HepG2 (cell line): ENCODE data around the gene AGPAT2. TPM values are rescaled to one million over a fixed set of nuclear protein-coding genes. Genes with fewer than 3 reads are reported as not detected.

Experiments
- AKAP8 ChIP-seq: sonication (generic); formaldehyde crosslinking; IDR thresholded peaks from 2 replicates; pipeline ENCODE4 v1.5.1; 2020; ENCODE audit warnings: mild to moderate bottlenecking, missing genetic modification reagents
- EEA1 ChIP-seq: sonication (generic); formaldehyde crosslinking; IDR thresholded peaks from 2 replicates; pipeline ENCODE4 v1.5.1; 2020; ENCODE audit warnings: mild to moderate bottlenecking, missing genetic modification reagents, borderline replicate concordance
- GLI4 ChIP-seq: sonication (generic); formaldehyde crosslinking; IDR thresholded peaks from 2 replicates; pipeline ENCODE4 v1.5.1; 2020; ENCODE audit warnings: missing genetic modification reagents, mild to moderate bottlenecking, moderate library complexity, borderline replicate concordance
- HNRNPL ChIP-seq: fragments of 200-400 bp; formaldehyde crosslinking; IDR thresholded peaks from 2 replicates; pipeline ENCODE4 v1.6.1; 2017; ENCODE audit warnings: mild to moderate bottlenecking, low read depth, low read length
- HOXA5 ChIP-seq: sonication (generic); formaldehyde crosslinking; IDR thresholded peaks from 2 replicates; pipeline ENCODE4 v1.4.0; 2020; ENCODE audit warnings: missing genetic modification reagents
- MED8 ChIP-seq: sonication (generic); formaldehyde crosslinking; IDR thresholded peaks from 2 replicates; pipeline ENCODE4 v1.8.1; 2023; ENCODE audit warnings: mild to moderate bottlenecking, missing genetic modification reagents; ENCODE audit not compliant: insufficient replicate concordance
- MLLT10 ChIP-seq: sonication (generic); formaldehyde crosslinking; IDR thresholded peaks from 2 replicates; pipeline ENCODE4 v1.4.0; 2020; ENCODE audit warnings: missing genetic modification reagents
- SMAD3 ChIP-seq: sonication (generic); formaldehyde crosslinking; IDR thresholded peaks from 2 replicates; pipeline ENCODE4 v1.4.0; 2020; ENCODE audit warnings: missing genetic modification reagents
- SMAD9 ChIP-seq: sonication (generic); formaldehyde crosslinking; IDR thresholded peaks from 2 replicates; pipeline ENCODE4 v1.5.1; 2020; ENCODE audit warnings: mild to moderate bottlenecking, missing genetic modification reagents
- SP5 ChIP-seq: IDR thresholded peaks from 2 replicates; pipeline ENCODE4 v1.6.1; 2016; ENCODE audit warnings: low read depth, borderline replicate concordance
- TCF7L2 ChIP-seq: IDR thresholded peaks from 2 replicates; pipeline ENCODE4 v1.6.1; 2011; ENCODE audit warnings: mild to moderate bottlenecking, low read depth, low read length, moderate library complexity
- TEAD3 ChIP-seq: optimal IDR thresholded peaks from 2 replicates; pipeline ENCODE3; 2016; ENCODE audit warnings: borderline replicate concordance
- ZFP36L1 ChIP-seq: sonication (generic); formaldehyde crosslinking; IDR thresholded peaks from 2 replicates; pipeline ENCODE4 v1.8.0; 2022; ENCODE audit warnings: mild to moderate bottlenecking, missing genetic modification reagents, moderate library complexity
- ZNF264 ChIP-seq: sonication (generic); formaldehyde crosslinking; IDR thresholded peaks from 2 replicates; pipeline ENCODE4 v1.4.0; 2020; ENCODE audit warnings: missing genetic modification reagents
- ZNF44 ChIP-seq: sonication (generic); formaldehyde crosslinking; IDR thresholded peaks from 2 replicates; pipeline ENCODE4 v1.5.1; 2020; ENCODE audit warnings: mild to moderate bottlenecking, missing genetic modification reagents
- ZNF713 ChIP-seq: sonication (generic); formaldehyde crosslinking; IDR thresholded peaks from 2 replicates; pipeline ENCODE4 v1.4.0; 2020; ENCODE audit warnings: mild to moderate bottlenecking, missing genetic modification reagents
- ZNF747 ChIP-seq: sonication (generic); formaldehyde crosslinking; IDR thresholded peaks from 2 replicates; pipeline ENCODE4 v1.8.1; 2023; ENCODE audit warnings: missing genetic modification reagents, mild to moderate bottlenecking, borderline replicate concordance
- ZNF790 ChIP-seq: sonication (generic); formaldehyde crosslinking; IDR thresholded peaks from 2 replicates; pipeline ENCODE4 v1.8.0; 2022; ENCODE audit warnings: missing genetic modification reagents, mild to moderate bottlenecking, borderline replicate concordance
- ZNF879 ChIP-seq: sonication (generic); formaldehyde crosslinking; IDR thresholded peaks from 2 replicates; pipeline ENCODE4 v1.8.1; 2023; ENCODE audit warnings: missing genetic modification reagents
- ZSCAN20 ChIP-seq: sonication (generic); formaldehyde crosslinking; IDR thresholded peaks from 2 replicates; pipeline ENCODE4 v1.4.0; 2020; ENCODE audit warnings: missing genetic modification reagents, mild to moderate bottlenecking, borderline replicate concordance
- polyA plus RNA-seq, 8 experiments: library from polyadenylated mRNA; depleted of rRNA in 3 of 8; stranded (reverse) in 7 of 8; unstranded in 1 of 8; fragments of >200 nt; fragmentation: Illumina TruSeq in 4 of 8; extraction: Trizol in 4 of 8; gene quantifications; 2 replicates each; pipeline versions ENCODE4 v1.2.1 to v1.2.3, GENCODE V29; 2011 to 2016; ENCODE audit warnings: low read depth in 4 of 8, missing spikeins in 1 of 8, mixed read lengths in 1 of 8; ENCODE audit not compliant: insufficient read depth in 1 of 8
- total RNA-seq, 5 experiments: library from RNA; depleted of rRNA; stranded (reverse); fragments of >200 nt; fragmentation: Illumina TruSeq; extraction: Trizol; gene quantifications; 2 replicates each; pipeline ENCODE4 v1.2.3, GENCODE V29; 2016; ENCODE audit warnings: low read depth in 1 of 5
- TF ChIP-seq, protein P1 (sequence below), 2 experiments: sonication (generic) in 1 of 2; formaldehyde crosslinking in 1 of 2; IDR thresholded peaks; 2 replicates each; pipeline versions ENCODE4 v1.4.0 to v1.6.1; 2016 to 2020; ENCODE audit warnings: borderline replicate concordance in 1 of 2, low read depth in 1 of 2, mild to moderate bottlenecking in 1 of 2, missing genetic modification reagents in 1 of 2
- TF ChIP-seq, protein P2 (sequence below): IDR thresholded peaks from 2 replicates; pipeline ENCODE4 v1.6.1; 2016
- TF ChIP-seq, protein P3 (sequence below): sonication (generic); formaldehyde crosslinking; IDR thresholded peaks from 2 replicates; pipeline ENCODE4 v1.8.0; 2022; ENCODE audit warnings: mild to moderate bottlenecking, missing genetic modification reagents, borderline replicate concordance
- TF ChIP-seq, protein P4 (sequence below): sonication (generic); formaldehyde crosslinking; conservative IDR thresholded peaks from 2 replicates; pipeline ENCODE4 v1.8.0; 2022; ENCODE audit warnings: missing genetic modification reagents

Gene AGPAT2
- total and polyA plus RNA-seq, 2 of the 13 experiments (the other 11 are each of a cell fraction or from before 2014, with no cell fraction given) = 3.9 to 25.8 TPM

DNA sequence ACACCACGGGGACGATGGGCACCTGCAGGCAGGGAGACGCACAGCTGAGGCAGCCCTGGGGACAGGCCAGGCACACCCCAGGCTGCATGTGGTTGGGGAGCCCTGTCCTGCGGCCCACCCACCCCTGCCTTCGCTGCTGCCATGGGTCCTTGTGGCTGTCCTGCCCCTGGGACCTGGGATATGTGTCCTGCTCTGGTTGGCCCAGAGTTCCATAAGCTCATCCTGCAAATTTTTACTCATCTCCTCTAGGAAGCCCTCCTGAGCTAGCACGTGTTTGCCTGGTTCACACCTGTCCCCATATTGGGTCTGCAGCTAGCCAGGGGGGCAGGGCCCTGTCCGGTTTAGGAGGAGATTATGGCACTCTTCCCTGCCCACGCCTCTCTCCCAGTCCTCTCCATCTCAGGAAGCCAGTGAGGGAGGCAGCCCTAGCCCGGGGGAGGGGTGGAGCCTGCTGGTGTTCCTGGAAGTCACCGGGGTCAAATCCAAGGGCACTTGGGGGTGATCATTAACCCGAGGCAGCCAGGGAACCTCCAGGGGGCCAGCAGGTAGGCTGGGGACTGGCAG, 12.4 kb downstream of the AGPAT2 start (continued):
- no peak for TF ChIP-seq ZNF44 (CRISPR knock-in tag)
- TF ChIP-seq ZNF713 = no peak
- TF ChIP-seq SP5 = peak; percentile 82
- TF ChIP-seq ZNF879 (CRISPR knock-in tag) = no peak
- no peak for TF ChIP-seq ZSCAN20 (CRISPR knock-in tag)
- no peak for TF ChIP-seq MLLT10
- TF ChIP-seq, protein P1, sequence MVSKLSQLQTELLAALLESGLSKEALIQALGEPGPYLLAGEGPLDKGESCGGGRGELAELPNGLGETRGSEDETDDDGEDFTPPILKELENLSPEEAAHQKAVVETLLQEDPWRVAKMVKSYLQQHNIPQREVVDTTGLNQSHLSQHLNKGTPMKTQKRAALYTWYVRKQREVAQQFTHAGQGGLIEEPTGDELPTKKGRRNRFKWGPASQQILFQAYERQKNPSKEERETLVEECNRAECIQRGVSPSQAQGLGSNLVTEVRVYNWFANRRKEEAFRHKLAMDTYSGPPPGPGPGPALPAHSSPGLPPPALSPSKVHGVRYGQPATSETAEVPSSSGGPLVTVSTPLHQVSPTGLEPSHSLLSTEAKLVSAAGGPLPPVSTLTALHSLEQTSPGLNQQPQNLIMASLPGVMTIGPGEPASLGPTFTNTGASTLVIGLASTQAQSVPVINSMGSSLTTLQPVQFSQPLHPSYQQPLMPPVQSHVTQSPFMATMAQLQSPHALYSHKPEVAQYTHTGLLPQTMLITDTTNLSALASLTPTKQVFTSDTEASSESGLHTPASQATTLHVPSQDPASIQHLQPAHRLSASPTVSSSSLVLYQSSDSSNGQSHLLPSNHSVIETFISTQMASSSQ (IDR thresholded peaks at IDR 0.05; ENCODE audit: low read depth) = peak; percentile 95
- TF ChIP-seq, protein P1 (CRISPR knock-in tag; IDR thresholded peaks at IDR 0.05; ENCODE audit: borderline replicate concordance) = peak; percentile 99
- TF ChIP-seq HNRNPL = 0 out of 2 replicates have a peak, but pooled peaks have one; percentile 32
- TF ChIP-seq EEA1 (CRISPR knock-in tag) = no peak
- TF ChIP-seq HOXA5 (CRISPR knock-in tag) = no peak
- peak; percentile 43 for TF ChIP-seq TEAD3
- no peak for TF ChIP-seq SMAD3 (CRISPR knock-in tag)
- no peak for TF ChIP-seq SMAD9 (CRISPR knock-in tag)
- TF ChIP-seq MED8 (CRISPR knock-in tag) = no peak
- TF ChIP-seq, protein P2, sequence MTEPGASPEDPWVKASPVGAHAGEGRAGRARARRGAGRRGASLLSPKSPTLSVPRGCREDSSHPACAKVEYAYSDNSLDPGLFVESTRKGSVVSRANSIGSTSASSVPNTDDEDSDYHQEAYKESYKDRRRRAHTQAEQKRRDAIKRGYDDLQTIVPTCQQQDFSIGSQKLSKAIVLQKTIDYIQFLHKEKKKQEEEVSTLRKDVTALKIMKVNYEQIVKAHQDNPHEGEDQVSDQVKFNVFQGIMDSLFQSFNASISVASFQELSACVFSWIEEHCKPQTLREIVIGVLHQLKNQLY (CRISPR knock-in tag) = 0 out of 2 replicates have a peak, but pooled peaks have one; percentile 26
- TF ChIP-seq, protein P3, sequence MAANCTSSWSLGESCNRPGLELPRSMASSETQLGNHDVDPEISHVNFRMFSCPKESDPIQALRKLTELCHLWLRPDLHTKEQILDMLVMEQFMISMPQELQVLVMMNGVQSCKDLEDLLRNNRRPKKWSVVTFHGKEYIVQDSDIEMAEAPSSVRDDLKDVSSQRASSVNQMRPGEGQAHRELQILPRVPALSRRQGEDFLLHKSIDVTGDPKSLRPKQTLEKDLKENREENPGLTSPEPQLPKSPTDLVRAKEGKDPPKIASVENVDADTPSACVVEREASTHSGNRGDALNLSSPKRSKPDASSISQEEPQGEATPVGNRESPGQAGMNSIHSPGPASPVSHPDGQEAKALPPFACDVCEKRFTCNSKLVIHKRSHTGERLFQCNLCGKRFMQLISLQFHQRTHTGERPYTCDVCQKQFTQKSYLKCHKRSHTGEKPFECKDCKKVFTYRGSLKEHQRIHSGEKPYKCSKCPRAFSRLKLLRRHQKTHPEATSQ (CRISPR knock-in tag) = no peak
- TF ChIP-seq ZNF790 (CRISPR knock-in tag) = no peak
- no peak for TF ChIP-seq ZNF747 (CRISPR knock-in tag)
- TF ChIP-seq ZFP36L1 (CRISPR knock-in tag) = no peak
- no peak for TF ChIP-seq AKAP8
- TF ChIP-seq ZNF264 (CRISPR knock-in tag) = no peak
- no peak for TF ChIP-seq TCF7L2
- no peak for TF ChIP-seq GLI4
- TF ChIP-seq, protein P4, sequence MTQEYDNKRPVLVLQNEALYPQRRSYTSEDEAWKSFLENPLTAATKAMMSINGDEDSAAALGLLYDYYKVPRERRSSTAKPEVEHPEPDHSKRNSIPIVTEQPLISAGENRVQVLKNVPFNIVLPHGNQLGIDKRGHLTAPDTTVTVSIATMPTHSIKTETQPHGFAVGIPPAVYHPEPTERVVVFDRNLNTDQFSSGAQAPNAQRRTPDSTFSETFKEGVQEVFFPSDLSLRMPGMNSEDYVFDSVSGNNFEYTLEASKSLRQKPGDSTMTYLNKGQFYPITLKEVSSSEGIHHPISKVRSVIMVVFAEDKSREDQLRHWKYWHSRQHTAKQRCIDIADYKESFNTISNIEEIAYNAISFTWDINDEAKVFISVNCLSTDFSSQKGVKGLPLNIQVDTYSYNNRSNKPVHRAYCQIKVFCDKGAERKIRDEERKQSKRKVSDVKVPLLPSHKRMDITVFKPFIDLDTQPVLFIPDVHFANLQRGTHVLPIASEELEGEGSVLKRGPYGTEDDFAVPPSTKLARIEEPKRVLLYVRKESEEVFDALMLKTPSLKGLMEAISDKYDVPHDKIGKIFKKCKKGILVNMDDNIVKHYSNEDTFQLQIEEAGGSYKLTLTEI (CRISPR knock-in tag) = no peak
